ENCODE results near the gene WDR33. TPM values are rescaled to one million over a fixed set of nuclear protein-coding genes. Genes with fewer than 3 reads are reported as not detected.

Gene WDR33
- total and polyA plus RNA-seq, 9 of the 15 experiments (the other 6 are each of a cell fraction or from before 2014, with no cell fraction given) = 24.2 to 57.4 (median 38.4) TPM

- H2AFZ ChIP-seq (ENCODE audit: low read depth, low read length) = no peak overlapping the region
- ATAC-seq (no peak), FAIRE-seq (no peak), DNase-seq (ENCODE audit: extremely low read depth in 1 of 4, low spot score in 3 of 4) (no peak)
- intact Hi-C loops (cut with micrococcal nuclease) (no loop called here), in situ Hi-C loops (cut with MboI) (no loop called here)
- ChIA-PET CTCF (ENCODE audit: low intra/inter-chr PET ratio) (no interaction called here), POLR2A (no interaction called here)
- no peak overlapping the region for H3K9ac ChIP-seq (ENCODE audit: insufficient read depth in 1 of 2, low read depth in 2 of 2, low read length in 2 of 2)
- BruUV-seq (replicated peaks) = no TSS peak
- H3K4me1 ChIP-seq (replicated peaks in 1 of 2; ENCODE audit: control insufficient read depth in 2 of 2, insufficient read depth in 2 of 2, low read length in 2 of 2) = no peaks in the 10 kb centered on the region; a peak in 1 of 5 replicates
- TF ChIP-seq POLR2AphosphoS5 (IDR thresholded peaks at IDR 0.05; ENCODE audit: control insufficient read depth, insufficient read depth, low read depth, low read length) (no peak), RUNX1 (IDR thresholded peaks at IDR 0.05; ENCODE audit: low read depth) (no peak), DDX20 (tag; IDR thresholded peaks at IDR 0.05; ENCODE audit: low read depth) (no peak), PRMT5 (CRISPR knock-in tag; IDR thresholded peaks at IDR 0.05) (no peak), ZNF133 (CRISPR knock-in tag; IDR thresholded peaks at IDR 0.05) (no peak), ZNF75A (CRISPR knock-in tag; IDR thresholded peaks at IDR 0.05) (no peak)
- H3K79me2 ChIP-seq (ENCODE audit: control insufficient read depth, insufficient read depth, low read length) = peaks cover 62% of the 10 kb centered on the region
- 90% methylated on average over 2 of the region's 2 CpGs for WGBS (ENCODE audit: insufficient coverage, low coverage, missing lambda C conversion rate)
- no peak overlapping the region for H3K4me2 ChIP-seq (ENCODE audit: insufficient read depth, low read length)
- H3K27me3 ChIP-seq (ENCODE audit: control insufficient read depth in 2 of 2, insufficient read depth in 2 of 2, low read length in 2 of 2) = no peaks in the 10 kb centered on the region
- no peaks in the 10 kb centered on the region for H3K9me3 ChIP-seq (replicated peaks; ENCODE audit: control insufficient read depth, insufficient read depth, low read depth, low read length)
- peaks cover 43% of the 10 kb centered on the region; the same call in 2 of the 3 replicates for H3K36me3 ChIP-seq (ENCODE audit: control insufficient read depth, insufficient read depth, low read length)
- peaks cover 8% of the 10 kb centered on the region; the same call in 1 of the 2 replicates for H4K20me1 ChIP-seq (replicated peaks; ENCODE audit: control insufficient read depth, insufficient read depth, low read length)
- H3K27ac ChIP-seq (ENCODE audit: extremely low read depth, low read depth, low read length) = no peak overlapping the region
- no peak overlapping the region for H3K4me3 ChIP-seq
- H3K9me1 ChIP-seq (ENCODE audit: control insufficient read depth, insufficient read depth, low read length) = no peaks in the 10 kb centered on the region
Measured at GRCh38 chr2:127771756-127772155, 39.2 kb downstream of the WDR33 start.
